Measurements from ENCODE around the gene TANC1.
"Not testable (repeated sequence)": the region's sequence is repeated elsewhere in the genome, so short reads cannot be mapped to it uniquely, and the experiment has no call there.

The TANC1 gene

GRCh38 chr2:159140070-159140769 lies 171.8 kb downstream of the TANC1 start:
- no peak for DNase-seq (ENCODE audit: low spot score)

DNA sequence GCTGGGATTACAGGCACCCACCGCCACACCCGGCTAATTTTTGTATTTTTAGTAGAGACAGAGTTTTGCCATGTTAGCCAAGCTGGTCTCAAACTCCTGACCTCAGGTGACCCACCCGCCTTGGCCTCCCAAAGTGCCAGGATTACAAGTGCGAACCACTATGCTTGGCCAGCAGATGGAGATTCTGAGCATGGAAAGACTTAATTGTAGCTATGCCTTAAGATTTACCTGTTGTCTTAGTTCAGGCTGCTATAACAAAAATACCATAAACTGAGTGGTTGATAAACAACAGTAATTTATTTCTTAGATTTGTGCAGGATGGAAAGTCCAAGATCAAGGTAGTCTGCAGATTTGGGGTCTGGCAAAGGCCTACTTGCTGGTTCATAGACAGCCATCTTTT lies 172.4 kb downstream of the TANC1 start:
- not testable (repeated sequence) for DNase-seq (ENCODE audit: low spot score)

DNA sequence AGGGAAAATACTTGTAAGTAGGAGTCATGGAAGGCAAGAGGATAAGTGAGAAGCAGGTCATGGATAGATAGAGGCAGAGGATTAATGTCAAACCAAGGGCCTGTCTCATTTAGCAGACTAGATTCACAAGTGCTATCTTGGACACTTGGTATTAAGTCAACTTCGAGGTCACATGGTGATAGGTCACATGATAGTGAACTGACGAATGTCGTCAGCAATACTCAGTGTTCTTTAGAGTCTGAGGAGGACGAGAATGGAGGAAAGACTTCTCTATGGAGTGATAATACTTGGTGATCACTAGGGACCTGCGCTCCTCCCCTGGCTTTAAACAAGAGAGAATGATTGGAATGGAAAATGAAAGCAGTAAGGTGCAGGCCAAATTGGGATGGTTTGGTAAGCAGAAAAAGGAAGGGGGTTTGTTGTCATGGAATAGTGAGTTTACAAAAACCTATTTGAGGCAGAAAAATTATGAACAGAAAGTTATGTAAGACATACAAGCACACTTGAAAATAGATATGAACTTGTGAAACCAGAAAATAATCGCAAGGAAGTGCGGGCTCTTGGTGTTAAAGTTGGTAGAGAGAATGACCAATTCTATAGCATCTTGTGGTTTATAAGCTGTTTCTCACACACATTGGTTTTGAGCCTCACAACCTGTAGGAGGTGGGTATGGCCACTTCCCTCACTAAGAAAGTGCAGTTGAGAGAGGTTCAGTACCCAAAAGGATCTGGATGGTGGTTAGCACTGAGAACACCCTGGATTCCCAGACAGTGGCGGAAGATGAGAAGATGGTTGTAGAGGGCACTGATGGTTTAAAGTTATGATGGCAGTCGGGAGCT lies 176.6 kb downstream of the TANC1 start:
- no peak for DNase-seq (ENCODE audit: low spot score)

DNA sequence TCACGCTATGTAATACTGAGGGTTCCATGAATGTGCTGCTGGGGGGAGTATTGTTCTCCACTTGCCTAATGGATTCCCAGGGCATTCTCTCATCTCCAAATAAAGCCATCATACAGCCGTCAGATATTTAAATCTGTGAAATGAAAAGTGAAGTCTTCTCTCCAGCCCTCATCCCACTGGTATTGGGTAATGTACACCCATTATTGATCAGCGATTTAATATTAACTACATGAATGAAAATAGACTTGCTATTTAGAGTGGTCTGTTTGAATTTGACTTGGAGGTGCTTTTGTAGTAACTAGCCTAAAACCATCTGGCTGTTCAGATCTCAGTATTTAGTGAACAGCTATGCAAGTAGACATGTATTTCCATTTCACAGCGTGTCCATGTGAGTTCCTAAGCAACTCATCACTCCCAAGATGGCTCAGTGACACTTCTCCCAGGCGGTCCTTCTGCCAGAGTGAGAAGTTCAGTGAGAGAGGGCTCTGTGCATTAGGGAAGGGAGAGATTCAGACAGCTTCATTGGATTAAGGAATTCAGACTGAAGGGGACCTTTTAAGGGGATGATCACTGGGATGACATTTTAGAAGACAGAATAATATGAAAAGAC lies 177.4 kb downstream of the TANC1 start:
- DNase-seq (ENCODE audit: low spot score), result no peak

DNA sequence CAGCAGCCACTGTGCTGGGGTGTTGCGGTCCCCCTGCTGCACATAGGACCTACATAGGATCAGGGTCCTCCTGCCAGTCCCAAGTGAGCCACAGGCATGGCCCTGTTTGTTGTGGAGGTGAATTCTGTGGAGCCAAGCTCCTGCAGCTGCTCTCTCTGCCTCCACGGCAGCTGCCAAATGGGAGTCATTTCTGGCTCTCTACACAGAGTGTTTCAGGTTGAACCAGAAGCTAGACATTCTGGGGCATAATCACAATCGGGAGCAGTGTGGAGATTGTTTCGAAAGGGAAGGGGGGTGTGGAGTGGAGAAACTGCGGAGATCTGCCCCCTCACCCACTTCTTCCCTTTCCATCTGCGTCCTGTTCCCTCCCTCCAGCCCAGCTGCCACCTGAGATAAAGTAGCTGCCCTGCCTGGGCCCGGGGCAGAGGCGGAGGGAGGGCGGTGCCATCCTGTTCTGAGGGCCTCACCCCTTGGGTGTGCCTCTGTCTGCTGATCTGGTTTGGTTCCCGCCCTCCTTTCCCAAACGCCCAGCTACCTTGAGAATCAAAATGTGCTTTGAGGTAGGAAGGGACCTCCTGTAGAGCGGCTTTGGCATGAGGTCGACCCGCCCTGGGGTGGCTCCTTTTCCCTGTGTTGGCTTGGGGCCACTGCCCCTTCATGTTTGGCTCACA lies 178.7 kb downstream of the TANC1 start:
- no peak for DNase-seq (ENCODE audit: low spot score)

DNA sequence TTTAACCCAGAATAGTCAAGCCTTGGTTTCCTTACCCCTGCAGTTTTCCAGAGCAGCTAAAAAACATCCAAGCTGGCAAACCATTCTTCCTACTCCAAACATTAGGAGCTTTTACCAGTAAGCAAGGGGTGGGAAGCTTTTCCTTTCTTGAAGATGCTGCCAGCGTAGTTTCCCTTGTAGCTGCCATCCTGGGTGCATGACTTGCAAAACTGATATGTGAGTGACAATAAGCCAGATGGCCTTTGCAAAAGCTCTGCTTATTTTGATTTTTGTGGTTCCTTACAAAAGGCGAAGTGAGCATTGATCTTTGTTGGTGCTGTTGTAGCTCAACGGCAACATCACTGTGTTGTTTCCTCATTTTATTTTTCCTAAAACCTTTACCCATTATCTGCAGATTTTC lies 179.2 kb downstream of the TANC1 start:
- DNase-seq (ENCODE audit: low spot score), result no peak

- no peak for DNase-seq (ENCODE audit: low spot score)
Measured at GRCh38 chr2:159148901-159149300, 180.5 kb downstream of the TANC1 start.

GRCh38 chr2:159149747-159150146 lies 181.3 kb downstream of the TANC1 start:
- DNase-seq (ENCODE audit: low spot score), result no peak

GRCh38 chr2:159150280-159150746 lies 181.9 kb downstream of the TANC1 start:
- no peak for DNase-seq (ENCODE audit: low spot score)

- no peak for DNase-seq (ENCODE audit: low spot score)
Measured at GRCh38 chr2:159151198-159152127, 183.0 kb downstream of the TANC1 start.

DNA sequence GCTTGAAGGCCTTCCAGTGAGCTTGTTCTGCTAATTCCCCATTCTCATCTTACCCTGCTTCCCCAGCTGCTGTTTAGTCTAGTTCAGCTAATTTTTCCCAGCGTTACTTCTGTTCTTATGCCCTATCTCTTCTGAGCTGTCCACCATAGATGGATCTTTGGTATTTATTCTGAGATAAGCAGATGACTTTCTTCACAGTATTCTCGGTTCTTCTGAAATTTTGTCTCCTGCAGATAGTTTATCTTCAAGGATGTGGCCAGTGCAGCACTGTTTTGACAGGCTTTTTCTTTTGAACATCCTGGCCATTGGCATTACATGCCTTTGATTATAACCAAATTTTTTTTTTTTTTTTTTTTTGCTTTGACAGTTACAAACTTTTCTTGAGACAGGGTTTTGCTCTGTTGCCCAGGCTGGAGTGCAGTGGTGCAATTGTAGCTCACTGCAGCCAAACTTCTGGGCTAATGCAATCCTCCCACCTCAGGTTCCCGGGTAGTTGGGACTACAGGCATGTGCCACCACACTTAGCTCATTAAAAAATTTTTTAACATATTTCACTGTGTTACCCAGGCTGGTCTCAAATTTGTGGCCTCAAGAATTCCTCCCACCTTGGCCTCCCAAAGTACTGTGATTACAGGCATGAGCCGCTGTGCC lies 183.8 kb downstream of the TANC1 start:
- DNase-seq (ENCODE audit: low spot score), result no peak

DNA sequence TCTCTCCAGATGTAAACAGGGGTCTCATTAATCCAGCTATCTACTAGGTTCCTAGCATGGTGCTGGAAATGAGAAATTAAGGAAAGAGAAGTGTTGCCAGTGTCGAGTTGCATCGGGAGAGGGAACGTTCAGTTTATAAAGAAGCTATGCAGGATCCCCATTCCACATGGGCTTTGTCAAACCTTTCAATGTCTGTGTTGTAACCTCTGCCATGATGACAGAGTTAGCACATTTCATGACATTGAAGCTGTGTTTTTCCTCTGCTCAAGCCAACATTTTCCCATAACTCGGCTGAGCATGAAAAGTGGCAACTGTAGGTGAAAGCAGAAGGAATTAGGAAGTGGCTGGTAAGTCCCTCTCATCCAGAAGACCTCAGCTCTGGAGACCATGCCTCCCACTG lies 184.6 kb downstream of the TANC1 start:
- no peak for DNase-seq (ENCODE audit: low spot score)

DNA sequence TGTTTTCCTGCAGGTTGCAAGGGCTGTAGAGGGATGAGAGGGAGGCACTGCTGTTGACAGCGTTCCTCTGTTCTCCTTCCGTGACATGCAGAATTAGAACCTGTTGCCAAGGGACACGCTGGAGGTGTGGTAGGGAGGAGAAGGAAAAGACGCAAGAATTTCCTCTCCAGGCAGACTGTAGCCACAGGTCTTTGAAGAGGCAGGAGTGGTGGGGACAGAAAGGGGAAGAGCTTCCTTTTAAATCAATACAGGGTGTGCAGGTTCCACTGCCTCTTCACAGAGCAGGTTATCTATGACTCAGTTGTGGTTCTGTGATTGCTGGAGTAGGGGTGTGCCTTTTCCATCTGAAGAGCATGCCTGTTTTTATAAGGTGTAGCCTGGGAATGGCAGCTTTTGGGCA lies 185.0 kb downstream of the TANC1 start:
- DNase-seq (ENCODE audit: low spot score), result no peak

- DNase-seq (ENCODE audit: low spot score), result no peak
Measured at GRCh38 chr2:159153951-159154350, 185.5 kb downstream of the TANC1 start.

GRCh38 chr2:159154366-159154765 lies 185.9 kb downstream of the TANC1 start:
- no peak for DNase-seq (ENCODE audit: low spot score)

DNA sequence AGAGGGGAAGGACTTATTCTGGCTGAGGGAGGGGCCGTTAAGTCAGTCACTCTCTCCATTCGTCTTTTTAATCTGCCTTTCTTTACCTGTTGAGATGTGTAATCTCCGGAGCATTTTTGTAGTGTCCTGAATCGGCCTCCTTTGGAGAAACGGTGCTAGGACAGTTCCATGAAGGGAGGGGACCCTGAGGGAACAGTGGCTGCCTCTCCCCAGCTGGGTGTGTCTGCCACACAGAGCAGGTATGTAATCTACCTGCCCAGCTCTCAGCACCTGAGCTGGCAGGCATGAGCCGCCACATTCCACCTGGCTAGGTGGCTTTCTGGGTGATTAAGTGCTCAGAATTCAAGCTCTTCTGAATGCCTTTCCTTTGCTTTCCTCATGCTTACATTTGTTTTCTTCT lies 186.9 kb downstream of the TANC1 start:
- DNase-seq (ENCODE audit: low spot score), result no peak

DNA sequence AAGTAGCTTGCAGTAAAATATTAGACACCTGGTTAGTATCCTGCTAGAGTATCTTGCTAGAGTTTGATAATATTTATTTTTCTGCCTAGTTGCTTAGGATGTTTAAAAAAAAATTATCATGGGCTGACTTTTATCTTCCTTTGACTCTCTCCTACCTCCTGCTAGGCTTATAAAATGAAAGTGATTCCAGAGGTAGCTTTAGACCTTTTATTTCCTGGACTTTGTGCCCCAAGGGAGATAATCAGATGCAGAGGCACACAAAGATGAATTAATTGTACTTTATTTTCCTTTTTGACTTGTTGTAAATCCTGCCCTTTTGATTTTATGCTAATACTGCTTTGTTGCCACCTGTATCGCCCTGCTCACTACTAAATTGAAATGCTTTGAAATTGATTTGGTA lies 187.4 kb downstream of the TANC1 start:
- no peak for DNase-seq (ENCODE audit: low spot score)

DNA sequence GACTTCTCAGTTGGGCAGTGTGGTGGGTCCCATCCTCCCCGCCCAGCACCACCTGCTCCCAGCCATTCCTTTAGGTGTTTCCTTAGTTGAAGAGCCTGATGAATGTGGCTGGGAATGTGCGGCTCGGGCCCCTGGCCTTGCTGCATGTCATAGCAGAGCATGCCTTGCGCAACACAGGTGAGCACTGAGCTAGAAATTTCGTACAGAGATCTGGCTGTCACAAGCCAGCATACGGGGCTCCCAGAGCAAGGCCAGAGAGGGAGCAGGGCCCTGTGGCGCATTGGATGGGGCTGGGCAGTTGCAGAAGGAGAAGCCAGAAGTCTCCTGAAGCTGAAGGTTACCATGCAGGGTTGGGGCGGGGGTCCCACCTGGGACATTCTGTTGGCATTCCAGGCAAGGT lies 188.4 kb downstream of the TANC1 start:
- DNase-seq (ENCODE audit: low spot score), result no peak

DNA sequence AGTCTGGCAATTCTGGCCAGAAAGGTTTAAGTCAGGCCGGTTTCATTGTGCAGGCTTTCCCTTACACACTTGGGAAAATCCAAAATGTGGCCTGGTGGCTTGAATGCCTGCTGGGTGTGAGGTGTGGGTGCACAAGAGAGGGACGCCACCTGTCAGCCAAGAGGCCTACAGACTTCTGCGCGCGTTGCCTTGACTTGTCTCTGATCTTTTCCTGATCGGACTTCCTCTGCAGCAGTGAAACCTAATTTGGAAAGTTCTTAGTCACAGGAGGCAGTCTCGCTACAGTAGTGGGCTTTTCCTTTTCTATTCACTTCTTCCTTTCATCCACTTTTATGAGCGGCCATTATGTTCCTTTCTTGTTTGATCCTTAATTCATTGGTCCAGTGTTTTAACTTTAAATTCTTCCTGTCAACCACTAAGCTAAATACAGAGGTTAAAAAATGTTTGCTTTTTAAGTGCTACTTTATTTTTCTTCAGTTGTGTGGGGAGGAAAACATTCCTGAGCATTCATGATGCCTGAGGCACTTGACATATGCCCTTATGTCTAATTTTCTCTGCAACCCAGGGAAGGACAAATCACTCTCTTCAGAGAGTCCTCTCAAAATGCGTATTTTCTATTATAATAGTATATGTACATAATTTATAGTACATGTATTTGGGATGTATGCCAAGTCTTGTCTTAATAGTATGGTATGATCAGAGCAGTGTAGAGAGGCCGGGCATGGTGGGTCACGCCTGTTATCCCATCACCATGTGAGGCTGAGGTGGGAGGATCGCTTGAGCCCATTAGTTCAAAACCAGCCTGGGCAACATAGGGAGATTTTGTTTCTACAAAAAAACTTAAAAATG lies 189.1 kb downstream of the TANC1 start:
- DNase-seq (ENCODE audit: low spot score), result no peak

DNA sequence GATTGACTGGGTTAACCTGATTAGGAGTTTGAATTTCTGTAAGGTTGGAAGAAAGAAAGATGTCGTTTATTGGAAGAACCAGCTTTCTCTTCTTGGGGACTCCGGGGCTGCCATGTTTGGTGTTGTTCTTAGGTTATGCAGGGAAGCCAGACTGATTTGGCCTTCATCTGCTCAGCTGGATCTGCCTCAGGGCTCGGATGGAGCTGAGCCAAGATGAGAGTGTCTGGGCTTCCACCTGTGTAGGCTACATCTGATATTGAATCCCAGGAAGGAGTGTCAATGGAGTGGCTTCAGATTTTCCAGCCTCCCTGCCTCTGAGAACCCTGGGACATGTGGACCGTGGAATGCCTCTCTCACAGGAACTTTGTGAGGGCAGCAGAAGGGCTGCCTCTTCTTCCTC lies 192.0 kb downstream of the TANC1 start:
- no peak for DNase-seq (ENCODE audit: low spot score)
